ENCODE results near the gene MCC.

MCC gene

DNA sequence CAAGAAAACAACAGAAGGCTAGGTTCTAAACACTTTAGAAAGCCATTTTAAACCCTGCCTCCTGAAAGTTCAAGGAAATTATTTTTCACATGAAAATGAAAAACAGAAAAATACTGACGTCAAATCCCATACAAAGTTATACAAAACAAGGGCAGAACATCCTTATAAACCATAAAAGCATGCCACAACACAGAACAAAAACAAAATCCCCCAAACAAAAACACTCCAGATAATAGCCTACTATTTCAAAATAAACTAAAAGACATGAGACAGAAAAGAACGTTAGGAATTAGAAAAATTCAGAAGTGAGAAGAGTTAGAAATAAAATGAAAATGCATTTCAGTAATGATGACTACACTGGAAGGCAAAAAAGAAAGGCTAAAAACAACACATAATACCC, 338.0 kb downstream of the MCC start:
- Histone ChIP-seq H3K4me3 (replicated peaks; ENCODE audit: low read depth, low read length) (no peak overlapping the region), H3K27me3 (replicated peaks; ENCODE audit: control insufficient read depth, insufficient read depth, low read length) (peaks cover 1% of the 10 kb centered on the region), H3K36me3 (ENCODE audit: control insufficient read depth, insufficient read depth, low read length) (no peaks in the 10 kb centered on the region)
- DNase-seq (ENCODE audit: extremely low read depth, insufficient read length) = no peak
- TF ChIP-seq, protein P1, sequence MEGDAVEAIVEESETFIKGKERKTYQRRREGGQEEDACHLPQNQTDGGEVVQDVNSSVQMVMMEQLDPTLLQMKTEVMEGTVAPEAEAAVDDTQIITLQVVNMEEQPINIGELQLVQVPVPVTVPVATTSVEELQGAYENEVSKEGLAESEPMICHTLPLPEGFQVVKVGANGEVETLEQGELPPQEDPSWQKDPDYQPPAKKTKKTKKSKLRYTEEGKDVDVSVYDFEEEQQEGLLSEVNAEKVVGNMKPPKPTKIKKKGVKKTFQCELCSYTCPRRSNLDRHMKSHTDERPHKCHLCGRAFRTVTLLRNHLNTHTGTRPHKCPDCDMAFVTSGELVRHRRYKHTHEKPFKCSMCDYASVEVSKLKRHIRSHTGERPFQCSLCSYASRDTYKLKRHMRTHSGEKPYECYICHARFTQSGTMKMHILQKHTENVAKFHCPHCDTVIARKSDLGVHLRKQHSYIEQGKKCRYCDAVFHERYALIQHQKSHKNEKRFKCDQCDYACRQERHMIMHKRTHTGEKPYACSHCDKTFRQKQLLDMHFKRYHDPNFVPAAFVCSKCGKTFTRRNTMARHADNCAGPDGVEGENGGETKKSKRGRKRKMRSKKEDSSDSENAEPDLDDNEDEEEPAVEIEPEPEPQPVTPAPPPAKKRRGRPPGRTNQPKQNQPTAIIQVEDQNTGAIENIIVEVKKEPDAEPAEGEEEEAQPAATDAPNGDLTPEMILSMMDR (IDR thresholded peaks at IDR 0.05; ENCODE audit: insufficient read depth, low read length, poor library complexity, severe bottlenecking) = no peak

- TF ChIP-seq, protein P1 (IDR thresholded peaks at IDR 0.05; ENCODE audit: insufficient read depth, low read length, poor library complexity, severe bottlenecking) = no peak
- H3K36me3 ChIP-seq (ENCODE audit: control insufficient read depth, insufficient read depth, low read length) = no peaks in the 10 kb centered on the region
- H3K4me3 ChIP-seq (replicated peaks; ENCODE audit: low read depth, low read length) = no peak overlapping the region
- no peaks in the 10 kb centered on the region; the same call in none of the 2 replicates for H3K27me3 ChIP-seq (replicated peaks; ENCODE audit: control insufficient read depth, insufficient read depth, low read length)
- DNase-seq (ENCODE audit: extremely low read depth, insufficient read length) = no peak
These were observed 340.7 kb downstream of the MCC start for GRCh38 chr5:113147537-113147936.

- Histone ChIP-seq H3K36me3 (ENCODE audit: control insufficient read depth, insufficient read depth, low read length) (no peaks in the 10 kb centered on the region), H3K4me3 (replicated peaks; ENCODE audit: low read depth, low read length) (no peak overlapping the region), H3K27me3 (replicated peaks; ENCODE audit: control insufficient read depth, insufficient read depth, low read length) (no peaks in the 10 kb centered on the region; the same call in none of the 2 replicates)
- DNase-seq (ENCODE audit: extremely low read depth, insufficient read length) = no peak
- TF ChIP-seq, protein P1 (IDR thresholded peaks at IDR 0.05; ENCODE audit: insufficient read depth, low read length, poor library complexity, severe bottlenecking) = no peak
These were observed 341.1 kb downstream of the MCC start for GRCh38 chr5:113147101-113147508.

- Histone ChIP-seq H3K4me3 (replicated peaks; ENCODE audit: low read depth, low read length) (no peak overlapping the region), H3K36me3 (ENCODE audit: control insufficient read depth, insufficient read depth, low read length) (no peaks in the 10 kb centered on the region), H3K27me3 (replicated peaks; ENCODE audit: control insufficient read depth, insufficient read depth, low read length) (no peaks in the 10 kb centered on the region; the same call in 1 of the 2 replicates)
- DNase-seq (ENCODE audit: extremely low read depth, insufficient read length) = no peak
- TF ChIP-seq, protein P1 (IDR thresholded peaks at IDR 0.05; ENCODE audit: insufficient read depth, low read length, poor library complexity, severe bottlenecking) = no peak
These were observed 342.4 kb downstream of the MCC start for GRCh38 chr5:113145757-113146387.

DNA sequence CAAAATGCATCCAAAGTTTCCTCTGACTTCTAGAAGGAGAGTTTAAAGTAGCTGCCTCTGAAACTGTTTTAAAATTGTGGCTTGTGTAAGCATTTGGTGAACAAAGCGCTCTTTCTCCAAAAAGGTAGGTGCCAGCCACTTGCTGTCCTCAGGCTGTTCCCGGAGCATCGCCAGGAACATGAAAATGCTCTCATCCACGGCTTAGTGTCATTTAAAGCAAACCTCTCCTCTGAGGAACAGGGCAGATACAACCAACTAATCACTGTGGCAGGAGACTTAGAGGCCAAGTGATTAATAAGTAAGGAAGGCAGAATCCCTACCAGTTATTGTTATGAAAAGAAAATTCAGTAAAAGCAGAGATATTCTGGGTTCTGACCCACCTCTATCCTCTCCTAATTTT, 346.1 kb downstream of the MCC start:
- TF ChIP-seq, protein P1 (IDR thresholded peaks at IDR 0.05; ENCODE audit: insufficient read depth, low read length, poor library complexity, severe bottlenecking) = no peak
- H3K4me3 ChIP-seq (replicated peaks; ENCODE audit: low read depth, low read length) = no peak overlapping the region
- no peaks in the 10 kb centered on the region; the same call in 1 of the 2 replicates for H3K27me3 ChIP-seq (replicated peaks; ENCODE audit: control insufficient read depth, insufficient read depth, low read length)
- H3K36me3 ChIP-seq (ENCODE audit: control insufficient read depth, insufficient read depth, low read length) = no peaks in the 10 kb centered on the region
- DNase-seq (ENCODE audit: extremely low read depth, insufficient read length) = no peak

Data from GM06990 (cell line).